ENCODE data around the gene DSCAML1.

DSCAML1 gene

DNA sequence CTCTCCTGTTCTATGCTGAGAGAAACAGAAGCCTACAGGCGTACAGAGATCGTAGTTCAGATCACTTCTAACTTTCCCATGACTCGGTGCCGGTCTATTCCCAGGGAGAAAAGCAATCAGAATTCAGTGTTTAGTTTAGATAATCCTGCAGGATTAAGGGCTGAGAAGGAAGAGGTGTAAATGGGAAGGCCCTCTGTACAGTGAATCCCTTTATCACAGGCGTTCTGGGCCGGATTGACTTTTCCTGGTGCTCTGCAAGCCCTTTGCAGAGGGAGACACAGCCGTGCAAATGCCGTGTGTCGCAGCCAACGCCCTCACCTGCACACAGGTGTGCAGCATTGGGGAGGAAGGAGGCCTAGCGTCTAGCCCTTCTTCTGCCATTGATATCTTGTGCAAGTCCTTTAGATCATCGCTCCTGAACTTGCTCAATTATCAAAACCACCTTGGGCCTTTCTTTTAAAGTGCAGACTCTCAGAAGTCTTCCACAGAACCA lies 90.6 kb downstream of the DSCAML1 start:
- no peak for DNase-seq (ENCODE audit: extremely low read depth, low read depth)
- TF ChIP-seq, protein P1, sequence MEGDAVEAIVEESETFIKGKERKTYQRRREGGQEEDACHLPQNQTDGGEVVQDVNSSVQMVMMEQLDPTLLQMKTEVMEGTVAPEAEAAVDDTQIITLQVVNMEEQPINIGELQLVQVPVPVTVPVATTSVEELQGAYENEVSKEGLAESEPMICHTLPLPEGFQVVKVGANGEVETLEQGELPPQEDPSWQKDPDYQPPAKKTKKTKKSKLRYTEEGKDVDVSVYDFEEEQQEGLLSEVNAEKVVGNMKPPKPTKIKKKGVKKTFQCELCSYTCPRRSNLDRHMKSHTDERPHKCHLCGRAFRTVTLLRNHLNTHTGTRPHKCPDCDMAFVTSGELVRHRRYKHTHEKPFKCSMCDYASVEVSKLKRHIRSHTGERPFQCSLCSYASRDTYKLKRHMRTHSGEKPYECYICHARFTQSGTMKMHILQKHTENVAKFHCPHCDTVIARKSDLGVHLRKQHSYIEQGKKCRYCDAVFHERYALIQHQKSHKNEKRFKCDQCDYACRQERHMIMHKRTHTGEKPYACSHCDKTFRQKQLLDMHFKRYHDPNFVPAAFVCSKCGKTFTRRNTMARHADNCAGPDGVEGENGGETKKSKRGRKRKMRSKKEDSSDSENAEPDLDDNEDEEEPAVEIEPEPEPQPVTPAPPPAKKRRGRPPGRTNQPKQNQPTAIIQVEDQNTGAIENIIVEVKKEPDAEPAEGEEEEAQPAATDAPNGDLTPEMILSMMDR (IDR thresholded peaks at IDR 0.05; ENCODE audit: low read depth, low read length): no peak

DNA sequence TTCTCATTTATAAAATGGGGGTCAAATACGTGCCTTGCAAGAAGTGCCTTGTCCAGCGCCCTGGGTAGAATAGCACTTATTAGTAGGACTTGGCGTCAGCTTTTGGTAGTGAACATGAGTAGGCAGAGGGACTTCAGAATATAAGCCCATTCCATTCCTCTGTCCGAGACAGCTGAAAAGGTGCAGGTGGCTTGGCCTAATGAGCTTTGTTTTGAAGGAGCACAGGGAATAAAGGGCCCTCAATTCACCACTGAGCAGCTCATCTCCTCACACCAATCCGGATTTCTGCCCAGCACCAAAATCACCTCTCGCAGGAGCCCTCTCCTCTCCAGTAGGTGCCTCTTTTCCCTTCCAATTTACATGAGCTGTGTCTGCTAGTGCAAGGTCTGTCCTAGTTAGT lies 91.2 kb downstream of the DSCAML1 start:
- TF ChIP-seq, protein P1 (IDR thresholded peaks at IDR 0.05; ENCODE audit: low read depth, low read length): no peak
- no peak for DNase-seq (ENCODE audit: extremely low read depth, low read depth)

DNA sequence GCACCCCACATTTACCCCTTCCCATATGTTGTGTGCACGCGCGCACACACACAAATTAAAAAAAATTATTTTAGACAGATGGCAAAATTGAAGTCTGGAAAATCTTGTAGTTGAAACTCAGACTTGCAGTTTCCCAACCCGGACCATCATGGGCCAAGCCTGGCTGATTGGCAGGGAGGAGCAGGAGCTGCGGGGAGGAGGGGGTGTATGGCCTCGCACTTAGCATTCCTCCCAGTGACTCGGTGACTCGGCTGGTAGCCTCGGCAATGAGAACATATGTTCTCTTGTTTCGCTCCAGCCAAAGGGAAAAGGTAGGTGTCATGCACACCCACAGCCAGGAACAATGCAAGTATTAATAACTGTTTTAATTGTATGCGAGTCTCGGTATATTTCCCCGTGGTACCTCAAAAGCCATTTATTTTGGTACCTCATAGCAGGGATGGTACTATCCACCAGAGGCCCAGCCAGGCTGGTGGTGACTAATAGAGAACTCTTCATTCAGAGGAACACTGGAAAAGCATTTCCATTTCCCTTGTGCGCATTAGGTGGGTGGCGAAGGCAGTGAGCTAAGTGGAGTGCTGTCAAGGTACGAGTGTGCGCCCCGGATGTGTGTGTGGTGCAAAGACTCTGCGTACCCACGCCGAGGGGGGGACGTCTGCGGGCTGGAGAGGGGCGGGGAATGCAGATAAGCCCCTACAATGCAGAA lies 92.5 kb downstream of the DSCAML1 start:
- TF ChIP-seq, protein P1 (IDR thresholded peaks at IDR 0.05; ENCODE audit: low read depth, low read length): no peak
- no peak for DNase-seq (ENCODE audit: extremely low read depth, low read depth)

DNA sequence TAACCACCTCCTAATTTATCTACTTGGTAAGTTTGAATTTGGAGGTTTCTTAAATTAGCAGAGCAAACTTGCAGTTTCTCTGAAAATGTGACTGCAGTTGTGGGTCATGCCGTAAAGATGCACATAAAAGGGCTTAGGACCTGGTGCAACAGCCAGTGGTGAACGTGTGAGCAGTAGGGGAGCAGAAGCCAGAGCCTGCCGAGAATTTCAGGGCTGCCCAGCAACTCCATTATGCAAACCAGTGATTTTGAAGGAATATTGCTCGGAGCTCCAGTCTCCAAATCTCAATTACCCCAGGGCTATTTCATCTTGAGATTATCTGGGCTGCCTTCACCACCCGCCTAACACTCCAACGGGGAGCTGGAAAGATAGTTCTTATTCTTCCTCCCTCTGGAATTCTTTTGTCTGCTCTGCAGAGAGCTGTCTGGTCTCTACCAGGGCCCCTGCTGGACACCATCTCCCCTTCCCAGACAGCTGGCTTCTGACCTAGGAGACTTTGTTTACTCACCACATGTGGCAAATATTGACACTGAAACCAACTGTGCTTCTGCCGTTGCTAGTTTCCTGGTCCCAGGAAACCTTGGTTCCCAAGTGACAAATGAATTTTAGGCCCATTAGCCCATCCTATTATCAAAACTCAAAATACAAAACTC lies 93.9 kb downstream of the DSCAML1 start:
- TF ChIP-seq, protein P1 (IDR thresholded peaks at IDR 0.05; ENCODE audit: low read depth, low read length): no peak
- DNase-seq (ENCODE audit: extremely low read depth, low read depth): no peak

DNA sequence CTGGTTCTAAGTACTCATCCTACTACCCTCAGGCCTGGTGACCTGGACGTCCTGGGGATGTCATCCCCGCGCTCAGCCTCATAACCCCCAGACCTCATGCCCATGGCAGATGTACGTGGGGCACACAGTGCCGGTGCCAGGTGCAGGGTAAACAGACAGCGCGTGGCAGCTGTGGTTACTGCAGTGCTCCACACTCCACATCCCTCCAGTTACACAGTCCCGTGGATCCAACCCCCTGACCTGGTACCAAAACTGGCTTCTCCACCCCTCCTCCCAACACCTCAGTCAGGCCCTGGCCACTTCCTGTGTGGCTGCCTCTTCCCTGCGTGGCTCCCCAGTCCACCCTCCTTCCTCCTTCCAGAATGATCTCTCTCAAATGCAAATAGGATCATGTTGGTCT lies 95.2 kb downstream of the DSCAML1 start:
- TF ChIP-seq, protein P1 (IDR thresholded peaks at IDR 0.05; ENCODE audit: low read depth, low read length): no peak

DNA sequence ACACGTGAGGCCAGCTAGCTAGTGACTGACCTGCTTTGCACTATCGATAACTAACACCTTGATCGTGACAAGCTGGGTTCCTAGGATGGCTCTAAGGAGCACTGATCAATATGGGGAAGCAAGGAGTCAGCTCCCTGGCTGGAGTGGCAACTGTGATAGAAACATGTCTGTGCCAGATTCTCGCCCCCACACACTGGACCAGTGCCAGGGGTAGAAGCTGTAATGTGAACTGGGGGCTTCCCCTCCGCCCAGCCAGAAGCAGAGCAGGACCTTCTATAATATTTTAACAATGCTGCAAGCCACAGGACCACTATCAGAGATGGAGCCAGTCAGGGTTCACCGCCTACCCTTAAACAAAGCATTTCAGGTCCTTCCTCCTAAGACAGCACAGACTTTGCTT lies 96.5 kb downstream of the DSCAML1 start:
- TF ChIP-seq, protein P1 (IDR thresholded peaks at IDR 0.05; ENCODE audit: low read depth, low read length): no peak
- DNase-seq (ENCODE audit: extremely low read depth, low read depth): no peak

More for the DNA sequence above, 95.2 kb downstream of the DSCAML1 start:
- DNase-seq (ENCODE audit: extremely low read depth, low read depth): no peak

DNA sequence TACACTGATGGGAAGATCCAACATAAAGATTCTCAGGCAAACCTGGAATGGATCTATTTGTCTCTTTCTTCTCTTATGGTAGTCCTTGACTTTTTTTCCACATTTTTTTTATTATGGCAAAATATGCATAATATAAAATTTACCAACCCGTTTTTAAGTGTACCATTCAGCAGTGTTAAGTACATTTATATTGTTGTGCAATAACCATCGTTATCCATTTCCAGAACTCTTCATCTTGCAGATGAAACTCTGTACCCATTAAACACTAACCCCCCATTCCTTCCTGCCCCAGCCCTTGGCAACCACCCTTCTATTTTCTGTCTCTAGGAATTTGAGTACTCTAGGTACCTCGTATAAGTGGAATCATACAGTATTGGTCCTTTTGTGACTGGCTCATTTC lies 99.7 kb downstream of the DSCAML1 start:
- TF ChIP-seq, protein P1 (IDR thresholded peaks at IDR 0.05; ENCODE audit: low read depth, low read length): no peak
- DNase-seq (ENCODE audit: extremely low read depth, low read depth): no peak
